ENCODE data around the gene CDK14. TPM values are rescaled to one million over a fixed set of nuclear protein-coding genes. Genes with fewer than 3 reads are reported as not detected.

CDK14 gene
- total RNA-seq, 1 experiment from 2014 or later = 39.1 TPM

DNA sequence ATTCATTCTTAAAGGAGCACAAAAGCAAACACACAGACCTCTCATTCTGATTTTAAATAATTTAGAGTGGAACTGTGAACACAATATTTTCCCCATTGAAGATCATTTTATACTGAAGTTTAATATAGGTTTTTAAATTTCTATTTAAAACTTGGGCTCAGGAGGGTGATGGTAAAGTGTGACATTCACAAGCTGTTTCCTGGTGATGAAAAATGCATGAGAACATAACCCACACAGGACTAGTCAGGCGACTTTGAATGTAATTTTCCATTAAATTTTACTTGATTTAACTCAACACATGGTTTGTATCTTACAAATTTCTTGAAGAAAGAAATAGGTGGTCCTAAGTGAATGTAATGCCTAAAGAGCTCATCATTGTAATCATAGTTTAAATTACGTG, 143.6 kb downstream of the CDK14 start:
- TF ChIP-seq EZH2 (IDR thresholded peaks at IDR 0.05; ENCODE audit: low read depth) = no peak
- TF ChIP-seq, protein P1, sequence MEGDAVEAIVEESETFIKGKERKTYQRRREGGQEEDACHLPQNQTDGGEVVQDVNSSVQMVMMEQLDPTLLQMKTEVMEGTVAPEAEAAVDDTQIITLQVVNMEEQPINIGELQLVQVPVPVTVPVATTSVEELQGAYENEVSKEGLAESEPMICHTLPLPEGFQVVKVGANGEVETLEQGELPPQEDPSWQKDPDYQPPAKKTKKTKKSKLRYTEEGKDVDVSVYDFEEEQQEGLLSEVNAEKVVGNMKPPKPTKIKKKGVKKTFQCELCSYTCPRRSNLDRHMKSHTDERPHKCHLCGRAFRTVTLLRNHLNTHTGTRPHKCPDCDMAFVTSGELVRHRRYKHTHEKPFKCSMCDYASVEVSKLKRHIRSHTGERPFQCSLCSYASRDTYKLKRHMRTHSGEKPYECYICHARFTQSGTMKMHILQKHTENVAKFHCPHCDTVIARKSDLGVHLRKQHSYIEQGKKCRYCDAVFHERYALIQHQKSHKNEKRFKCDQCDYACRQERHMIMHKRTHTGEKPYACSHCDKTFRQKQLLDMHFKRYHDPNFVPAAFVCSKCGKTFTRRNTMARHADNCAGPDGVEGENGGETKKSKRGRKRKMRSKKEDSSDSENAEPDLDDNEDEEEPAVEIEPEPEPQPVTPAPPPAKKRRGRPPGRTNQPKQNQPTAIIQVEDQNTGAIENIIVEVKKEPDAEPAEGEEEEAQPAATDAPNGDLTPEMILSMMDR (conservative IDR thresholded peaks at IDR 0.05) = no peak
- CTCF ChIA-PET = no interaction called here
- Histone ChIP-seq H3K79me2 (ENCODE audit: low read depth) (no peaks in the 10 kb centered on the region), H3F3A (ENCODE audit: insufficient read depth, low read depth) (no peaks in the 10 kb centered on the region), H3K4me1 (replicated peaks; ENCODE audit: insufficient read depth) (no peaks in the 10 kb centered on the region), H3K36me3 (ENCODE audit: low read depth) (no peaks in the 10 kb centered on the region), H3K4me2 (no peak overlapping the region), H4K20me1 (ENCODE audit: insufficient read depth) (no peaks in the 10 kb centered on the region), H3K27me3 (ENCODE audit: insufficient read depth, low read depth) (no peaks in the 10 kb centered on the region), H3K27ac (no peak overlapping the region), H3K9me2 (ENCODE audit: insufficient read depth) (no peaks in the 10 kb centered on the region), H2AFZ (no peak overlapping the region), H3K4me3 (no peak overlapping the region), H3K9me3 (ENCODE audit: insufficient read depth, low read depth) (no peaks in the 10 kb centered on the region)
- intact Hi-C loops (cut with micrococcal nuclease; ENCODE audit: unreplicated experiment) = no loop called here
- POLR2A ChIA-PET (ENCODE audit: unreplicated experiment) = no interaction called here
- DNase-seq = no peak
- no TSS peak for BruUV-seq (replicated peaks)

DNA sequence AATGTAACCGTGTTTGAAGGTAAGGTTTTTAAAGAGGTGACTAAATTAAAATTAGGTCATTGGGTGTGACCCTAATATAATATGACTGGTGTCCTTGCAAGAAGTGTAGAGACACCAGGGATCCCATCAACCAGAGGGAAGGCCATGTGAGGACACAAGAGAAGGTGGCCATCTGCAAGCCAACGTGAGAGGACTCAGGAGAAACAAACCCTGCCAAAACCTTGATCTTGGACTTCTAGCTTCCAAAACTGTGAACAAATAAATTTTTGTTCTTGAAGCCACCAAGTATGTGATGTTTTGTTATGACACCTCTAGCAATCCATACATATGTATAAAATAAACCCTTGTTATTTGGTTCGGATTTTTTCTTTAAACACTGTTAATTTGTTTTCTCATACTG, 144.3 kb downstream of the CDK14 start:
- POLR2A ChIA-PET (ENCODE audit: unreplicated experiment) = no interaction called here
- TF ChIP-seq, protein P1 (conservative IDR thresholded peaks at IDR 0.05) = no peak
- no peak for TF ChIP-seq EZH2 (IDR thresholded peaks at IDR 0.05; ENCODE audit: low read depth)
- H3K4me2 ChIP-seq = no peak overlapping the region
- no peaks in the 10 kb centered on the region for H3K4me1 ChIP-seq (replicated peaks; ENCODE audit: insufficient read depth)
- no peaks in the 10 kb centered on the region for H3F3A ChIP-seq (ENCODE audit: insufficient read depth, low read depth)
- no peak overlapping the region for H3K27ac ChIP-seq
- CTCF ChIA-PET = no interaction called here
- no peak overlapping the region for H2AFZ ChIP-seq
- H3K27me3 ChIP-seq (ENCODE audit: insufficient read depth, low read depth) = no peaks in the 10 kb centered on the region
- H4K20me1 ChIP-seq (ENCODE audit: insufficient read depth) = no peaks in the 10 kb centered on the region
- no peaks in the 10 kb centered on the region for H3K9me3 ChIP-seq (ENCODE audit: insufficient read depth, low read depth)
- H3K4me3 ChIP-seq = no peak overlapping the region
- no peaks in the 10 kb centered on the region for H3K79me2 ChIP-seq (ENCODE audit: low read depth)
- BruUV-seq (replicated peaks) = no TSS peak
- DNase-seq = no peak
- H3K36me3 ChIP-seq (ENCODE audit: low read depth) = no peaks in the 10 kb centered on the region
- intact Hi-C loops (cut with micrococcal nuclease; ENCODE audit: unreplicated experiment) = no loop called here
- H3K9me2 ChIP-seq (ENCODE audit: insufficient read depth) = no peaks in the 10 kb centered on the region

DNA sequence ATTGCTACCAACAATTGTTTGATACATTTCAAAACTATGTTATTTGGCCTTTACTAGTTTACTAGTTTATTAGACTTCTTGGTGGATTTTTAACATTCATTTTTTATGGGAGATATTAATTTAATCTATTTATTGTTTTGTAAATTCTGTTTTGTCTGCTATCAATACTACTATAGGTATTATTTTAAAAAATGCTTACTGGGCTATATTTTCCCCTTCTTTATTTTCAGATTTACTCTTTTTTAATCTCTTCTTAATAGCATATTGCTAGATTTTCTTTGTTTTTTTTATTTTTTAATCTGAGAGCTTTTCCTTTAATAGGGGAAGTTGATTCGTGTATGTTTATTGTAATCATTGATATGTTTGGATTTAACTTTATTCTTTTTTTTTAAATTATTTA, 147.5 kb downstream of the CDK14 start:
- no TSS peak for BruUV-seq (replicated peaks)
- no peak overlapping the region for H3K27ac ChIP-seq
- TF ChIP-seq EZH2 (IDR thresholded peaks at IDR 0.05; ENCODE audit: low read depth) = no peak
- TF ChIP-seq, protein P1 (conservative IDR thresholded peaks at IDR 0.05) = no peak
- no peaks in the 10 kb centered on the region for H3K9me2 ChIP-seq (ENCODE audit: insufficient read depth)
- H3K4me1 ChIP-seq (replicated peaks; ENCODE audit: insufficient read depth) = no peaks in the 10 kb centered on the region
- H3K36me3 ChIP-seq (ENCODE audit: low read depth) = no peaks in the 10 kb centered on the region
- no peak overlapping the region for H3K4me2 ChIP-seq
- CTCF ChIA-PET = no interaction called here
- no peaks in the 10 kb centered on the region for H3K79me2 ChIP-seq (ENCODE audit: low read depth)
- POLR2A ChIA-PET (ENCODE audit: unreplicated experiment) = no interaction called here
- no peaks in the 10 kb centered on the region for H3K27me3 ChIP-seq (ENCODE audit: insufficient read depth, low read depth)
- H4K20me1 ChIP-seq (ENCODE audit: insufficient read depth) = no peaks in the 10 kb centered on the region
- no peak overlapping the region for H2AFZ ChIP-seq
- H3K4me3 ChIP-seq = no peak overlapping the region
- H3F3A ChIP-seq (ENCODE audit: insufficient read depth, low read depth) = no peaks in the 10 kb centered on the region
- H3K9me3 ChIP-seq (ENCODE audit: insufficient read depth, low read depth) = no peaks in the 10 kb centered on the region
- intact Hi-C loops (cut with micrococcal nuclease; ENCODE audit: unreplicated experiment) = no loop called here
- DNase-seq = no peak
